ENCODE measurements around the gene MESP1.
"Not testable (repeated sequence)": the region's sequence is repeated elsewhere in the genome, so short reads cannot be mapped to it uniquely, and the experiment has no call there.

MESP1 gene

DNA sequence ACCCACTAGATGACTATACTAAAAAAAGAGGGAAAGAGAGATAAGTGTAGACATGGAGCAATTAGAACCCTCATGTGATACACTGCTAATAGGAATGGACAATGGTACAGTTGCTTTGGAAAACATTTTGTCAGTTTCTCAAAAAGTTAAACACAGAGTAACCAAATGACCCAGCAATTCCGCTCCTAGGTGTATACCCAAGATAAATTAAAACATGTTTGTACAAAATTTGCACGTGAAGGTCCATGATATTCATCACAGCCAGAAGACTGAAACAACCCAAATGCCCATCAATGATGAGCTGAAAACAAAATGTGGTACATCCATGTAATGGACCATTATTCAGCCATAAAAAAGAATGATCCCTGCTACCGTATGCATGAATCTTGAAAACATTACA, 36.9 kb upstream of the MESP1 start:
- Histone ChIP-seq H3K4me1 (ENCODE audit: control insufficient read depth in 1 of 2, insufficient read depth in 2 of 2, low read length in 2 of 2) (no peaks in the 10 kb centered on the region), H3K36me3 (ENCODE audit: control insufficient read depth in 1 of 2, insufficient read depth in 2 of 2, low read length in 2 of 2) (peaks cover 0 to 3% of the 10 kb centered on the region in 2 donors), H3K4me3 (ENCODE audit: low read depth in 1 of 2, low read length in 2 of 2) (no peak overlapping the region), H3K27me3 (ENCODE audit: low read depth, low read length) (no peaks in the 10 kb centered on the region), H3K27ac (ENCODE audit: low read length) (no peak overlapping the region), H3K9me3 (ENCODE audit: control insufficient read depth in 1 of 2, low read length in 2 of 2) (no peaks in the 10 kb centered on the region)

DNA sequence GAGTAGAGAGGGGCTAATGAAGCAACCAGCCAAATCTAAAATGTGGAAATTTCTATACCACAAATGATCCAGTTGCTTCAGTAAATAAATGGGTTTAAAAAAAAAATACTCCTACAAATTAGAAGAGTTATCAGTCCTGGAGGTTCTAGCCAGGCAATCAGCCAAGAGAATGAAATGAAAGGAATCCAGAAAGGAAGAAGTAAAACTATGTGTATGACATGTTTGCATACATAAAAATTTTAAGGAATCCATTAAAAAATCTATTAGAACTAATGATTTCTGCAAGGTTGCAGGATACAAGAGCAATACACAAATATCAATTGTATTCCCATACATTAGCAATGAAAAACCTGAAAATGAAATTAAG, 34.7 kb upstream of the MESP1 start:
- Histone ChIP-seq H3K4me1 (ENCODE audit: control insufficient read depth in 1 of 2, insufficient read depth in 2 of 2, low read length in 2 of 2) (no peaks in the 10 kb centered on the region), H3K9me3 (ENCODE audit: control insufficient read depth in 1 of 2, low read length in 2 of 2) (no peaks in the 10 kb centered on the region), H3K36me3 (ENCODE audit: control insufficient read depth in 1 of 2, insufficient read depth in 2 of 2, low read length in 2 of 2) (peaks cover 0 to 3% of the 10 kb centered on the region in 2 donors), H3K4me3 (ENCODE audit: low read depth in 1 of 2, low read length in 2 of 2) (no peak overlapping the region), H3K27me3 (ENCODE audit: low read depth, low read length) (no peaks in the 10 kb centered on the region), H3K27ac (ENCODE audit: low read length) (no peak overlapping the region)

DNA sequence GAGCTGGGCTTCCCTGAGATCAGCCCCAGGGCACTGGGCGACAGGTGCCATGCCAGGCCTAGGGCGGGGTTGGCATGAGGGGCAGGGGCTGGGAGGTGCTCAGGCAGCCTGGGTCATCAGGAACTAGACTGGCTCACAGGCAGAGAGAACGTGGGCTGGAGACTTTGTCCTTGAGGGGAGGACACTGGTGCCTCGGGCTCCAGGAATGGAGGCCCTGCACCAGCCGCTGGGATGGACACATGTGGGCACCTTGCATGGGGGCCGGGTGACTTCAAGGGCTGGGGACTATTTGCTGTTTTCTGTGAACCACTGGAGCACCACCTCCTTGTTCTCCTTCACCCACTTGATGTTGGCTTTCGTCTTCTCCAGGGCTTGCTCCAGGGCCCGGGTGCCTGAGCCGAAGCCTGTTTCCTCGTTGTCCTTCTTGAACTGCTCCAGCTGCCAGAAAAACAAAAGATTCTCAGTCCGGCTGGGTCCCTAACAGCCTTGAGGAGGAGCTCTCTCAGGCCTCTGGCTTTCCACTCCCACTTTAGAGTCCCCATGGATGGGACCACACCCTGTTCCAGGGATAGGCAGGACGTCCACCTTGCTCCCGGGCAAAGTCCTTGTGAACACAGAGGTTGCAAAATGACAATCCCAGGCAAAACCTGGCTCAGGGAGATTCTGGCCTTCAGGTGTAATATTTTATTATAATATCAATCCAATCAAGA, 34.2 kb upstream of the MESP1 start:
- H3K4me3 ChIP-seq (ENCODE audit: low read depth in 1 of 2, low read length in 2 of 2), result no peak overlapping the region
- no peaks in the 10 kb centered on the region for H3K9me3 ChIP-seq (ENCODE audit: control insufficient read depth in 1 of 2, low read length in 2 of 2)
- no peaks in the 10 kb centered on the region for H3K4me1 ChIP-seq (ENCODE audit: control insufficient read depth in 1 of 2, insufficient read depth in 2 of 2, low read length in 2 of 2)
- H3K36me3 ChIP-seq (ENCODE audit: control insufficient read depth in 1 of 2, insufficient read depth in 2 of 2, low read length in 2 of 2), result peaks cover 0 to 3% of the 10 kb centered on the region in 2 donors
- H3K27ac ChIP-seq (ENCODE audit: low read length), result no peak overlapping the region
- no peaks in the 10 kb centered on the region for H3K27me3 ChIP-seq (ENCODE audit: low read depth, low read length)

DNA sequence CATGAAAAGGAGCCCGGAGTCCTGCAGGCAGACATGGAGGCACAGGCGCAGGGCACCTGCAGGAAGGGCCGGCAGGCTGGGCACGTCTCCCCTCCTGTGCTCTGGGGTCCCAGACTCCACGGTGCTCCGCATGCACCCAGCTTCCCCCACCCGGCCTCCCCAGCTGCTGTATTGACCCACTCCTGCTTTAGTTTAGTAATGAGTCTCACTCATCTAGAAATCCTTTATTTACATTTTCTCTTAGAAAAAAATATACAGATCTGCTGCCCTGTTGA, 33.6 kb upstream of the MESP1 start:
- H3K27me3 ChIP-seq (ENCODE audit: low read depth, low read length), result no peaks in the 10 kb centered on the region
- H3K4me3 ChIP-seq (ENCODE audit: low read depth in 1 of 2, low read length in 2 of 2), result no peak overlapping the region
- no peak overlapping the region for H3K27ac ChIP-seq (ENCODE audit: low read length)
- H3K4me1 ChIP-seq (ENCODE audit: control insufficient read depth in 1 of 2, insufficient read depth in 2 of 2, low read length in 2 of 2), result no peaks in the 10 kb centered on the region
- no peaks in the 10 kb centered on the region for H3K9me3 ChIP-seq (ENCODE audit: control insufficient read depth in 1 of 2, low read length in 2 of 2)
- H3K36me3 ChIP-seq (ENCODE audit: control insufficient read depth in 1 of 2, insufficient read depth in 2 of 2, low read length in 2 of 2), result peaks cover 0 to 3% of the 10 kb centered on the region in 2 donors

DNA sequence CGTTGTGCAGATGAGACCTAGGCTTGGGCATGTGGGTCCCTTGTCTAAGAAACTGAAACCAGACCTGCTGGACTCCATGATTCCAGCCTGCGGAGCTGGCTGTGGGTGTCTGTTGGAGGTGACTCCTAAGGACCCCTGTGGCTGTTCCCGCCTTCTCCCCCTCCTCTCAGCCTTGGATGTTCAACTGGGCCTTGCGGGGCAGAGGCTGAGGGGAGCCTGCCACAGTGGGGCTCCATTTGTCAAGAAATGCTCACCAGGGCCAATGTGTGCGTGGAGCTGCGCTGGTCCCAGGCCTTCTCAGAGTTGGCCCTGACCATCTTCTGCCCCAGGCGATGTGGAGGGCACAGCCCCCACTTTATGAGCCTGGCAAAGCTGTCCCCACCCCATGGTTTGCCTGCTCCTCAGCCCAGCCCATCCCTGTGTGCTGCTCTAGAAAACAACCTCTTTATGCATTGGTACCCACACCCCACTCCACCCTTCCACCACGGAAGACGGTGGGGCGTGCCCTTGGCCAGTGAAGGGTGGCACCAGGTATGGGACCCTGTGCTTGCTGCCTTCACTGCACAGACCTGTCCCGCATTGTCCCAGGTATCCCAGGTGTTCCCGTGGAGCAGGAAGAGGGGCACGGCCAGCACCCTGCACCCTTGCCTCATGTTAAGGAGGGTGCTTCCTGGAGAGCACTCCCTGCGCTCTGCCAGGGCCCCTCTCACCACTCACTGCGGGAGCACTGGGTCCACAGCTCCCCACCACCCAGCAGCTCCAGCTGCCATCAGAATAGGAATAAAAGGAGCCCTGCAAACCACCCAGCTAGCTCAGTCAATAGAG, 33.0 kb upstream of the MESP1 start:
- Histone ChIP-seq H3K36me3 (ENCODE audit: control insufficient read depth in 1 of 2, insufficient read depth in 2 of 2, low read length in 2 of 2) (peaks cover 0 to 3% of the 10 kb centered on the region in 2 donors), H3K4me1 (ENCODE audit: control insufficient read depth in 1 of 2, insufficient read depth in 2 of 2, low read length in 2 of 2) (no peaks in the 10 kb centered on the region), H3K27ac (ENCODE audit: low read length) (no peak overlapping the region), H3K4me3 (ENCODE audit: low read depth in 1 of 2, low read length in 2 of 2) (no peak overlapping the region), H3K27me3 (ENCODE audit: low read depth, low read length) (no peaks in the 10 kb centered on the region), H3K9me3 (ENCODE audit: control insufficient read depth in 1 of 2, low read length in 2 of 2) (no peaks in the 10 kb centered on the region)

DNA sequence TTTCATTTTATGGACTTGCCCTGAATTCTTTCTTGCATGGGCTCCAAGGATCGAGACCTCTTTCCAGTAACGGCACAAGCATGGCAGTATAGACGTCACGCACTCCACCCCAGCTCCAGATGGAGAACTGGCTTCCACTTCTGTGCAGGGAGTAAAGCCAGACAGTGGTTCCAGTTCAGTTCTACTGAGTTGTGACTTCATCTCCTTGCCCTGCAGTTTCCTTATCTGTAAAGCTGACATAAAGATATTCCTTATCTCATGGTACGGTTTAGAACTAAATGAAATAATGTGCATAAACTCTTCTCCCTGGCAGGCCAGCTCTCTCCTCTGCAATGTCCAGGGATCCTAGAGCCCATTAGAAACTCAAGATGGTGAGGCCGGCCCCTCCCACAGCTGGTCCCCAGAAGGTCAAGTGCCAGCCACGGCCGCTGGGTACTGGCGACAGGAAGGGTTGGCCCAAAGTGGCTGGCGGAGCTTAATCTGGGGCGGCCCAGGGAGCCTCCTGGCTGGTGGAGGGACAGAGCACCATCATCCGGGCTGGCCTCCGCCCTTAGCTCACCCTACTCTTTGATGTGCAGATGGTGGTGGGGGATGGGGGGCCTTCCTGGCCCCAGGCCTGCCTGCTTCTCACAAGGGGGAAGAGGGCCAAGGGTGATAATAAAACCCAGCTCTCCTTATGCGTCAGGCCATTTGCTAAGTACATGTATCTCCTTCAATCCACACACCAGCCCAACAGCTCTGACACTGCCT, 32.2 kb upstream of the MESP1 start:
- no peaks in the 10 kb centered on the region for H3K4me1 ChIP-seq (ENCODE audit: control insufficient read depth in 1 of 2, insufficient read depth in 2 of 2, low read length in 2 of 2)
- no peak overlapping the region for H3K4me3 ChIP-seq (ENCODE audit: low read depth in 1 of 2, low read length in 2 of 2)
- H3K27ac ChIP-seq (ENCODE audit: low read length), result no peak overlapping the region
- H3K36me3 ChIP-seq (ENCODE audit: control insufficient read depth in 1 of 2, insufficient read depth in 2 of 2, low read length in 2 of 2), result peaks cover 0 to 3% of the 10 kb centered on the region in 2 donors
- H3K27me3 ChIP-seq (ENCODE audit: low read depth, low read length), result no peaks in the 10 kb centered on the region
- no peaks in the 10 kb centered on the region for H3K9me3 ChIP-seq (ENCODE audit: control insufficient read depth in 1 of 2, low read length in 2 of 2)

DNA sequence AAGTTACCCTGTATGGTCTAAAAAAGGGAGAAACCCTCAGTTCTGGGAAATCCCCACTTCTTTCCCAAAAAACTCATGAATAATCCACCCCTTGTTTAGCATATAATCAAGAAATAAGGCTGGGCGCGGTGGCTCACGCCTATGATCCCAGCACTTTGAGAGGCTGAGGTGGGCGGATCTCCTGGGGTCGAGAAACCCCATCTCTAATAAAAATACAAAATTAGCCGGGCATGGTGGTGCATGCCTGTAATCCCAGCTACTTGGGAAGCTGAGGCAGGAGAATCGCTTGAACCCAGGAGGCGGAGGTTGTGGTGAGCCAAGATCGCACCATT, 31.5 kb upstream of the MESP1 start:
- not testable (repeated sequence) for H3K9me3 ChIP-seq (ENCODE audit: control insufficient read depth in 1 of 2, low read length in 2 of 2); H3K4me1 ChIP-seq (ENCODE audit: control insufficient read depth in 1 of 2, insufficient read depth in 2 of 2, low read length in 2 of 2); H3K4me3 ChIP-seq (ENCODE audit: low read depth in 1 of 2, low read length in 2 of 2); H3K27me3 ChIP-seq (ENCODE audit: low read depth, low read length); H3K36me3 ChIP-seq (ENCODE audit: control insufficient read depth in 1 of 2, insufficient read depth in 2 of 2, low read length in 2 of 2); H3K27ac ChIP-seq (ENCODE audit: low read length)

DNA sequence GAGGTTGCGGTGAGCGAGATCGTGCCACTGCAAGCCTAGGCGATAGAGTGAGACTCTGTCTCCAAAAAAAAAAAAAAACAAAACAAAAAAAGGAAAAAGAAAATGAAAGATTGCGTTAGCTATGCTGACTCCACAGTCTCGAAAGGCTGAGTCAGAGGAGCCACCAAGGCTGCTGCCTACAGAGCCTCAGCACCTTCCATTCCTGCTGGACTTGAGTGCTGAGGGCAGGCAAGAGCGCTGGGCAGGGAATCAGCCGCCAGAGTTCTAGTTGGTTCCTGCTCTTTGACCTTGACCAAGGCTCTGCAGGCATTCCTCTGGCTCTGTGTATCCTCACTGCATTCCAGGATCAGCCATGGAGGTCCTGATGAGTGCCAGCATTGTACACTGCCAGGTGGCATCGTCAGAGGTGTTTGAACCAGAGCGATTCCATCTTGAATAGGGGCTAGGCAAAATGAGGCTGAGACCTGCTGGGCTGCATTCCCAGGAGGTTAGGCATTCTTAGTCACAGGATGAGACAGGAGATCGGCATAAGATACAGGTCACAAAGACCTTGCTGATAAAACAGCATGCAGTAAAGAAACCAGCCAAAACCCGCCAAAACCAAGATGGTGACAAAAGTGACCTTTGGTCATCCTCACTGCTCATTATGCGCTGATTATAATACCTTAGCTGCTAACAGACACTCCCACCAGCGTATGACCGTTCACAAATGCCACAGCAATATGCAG, 31.0 kb upstream of the MESP1 start:
- Histone ChIP-seq H3K4me1 (ENCODE audit: control insufficient read depth in 1 of 2, insufficient read depth in 2 of 2, low read length in 2 of 2) (no peaks in the 10 kb centered on the region), H3K4me3 (ENCODE audit: low read depth in 1 of 2, low read length in 2 of 2) (no peak overlapping the region), H3K27ac (ENCODE audit: low read length) (no peak overlapping the region), H3K27me3 (ENCODE audit: low read depth, low read length) (no peaks in the 10 kb centered on the region), H3K9me3 (ENCODE audit: control insufficient read depth in 1 of 2, low read length in 2 of 2) (no peaks in the 10 kb centered on the region), H3K36me3 (ENCODE audit: control insufficient read depth in 1 of 2, insufficient read depth in 2 of 2, low read length in 2 of 2) (no peaks in the 10 kb centered on the region)

DNA sequence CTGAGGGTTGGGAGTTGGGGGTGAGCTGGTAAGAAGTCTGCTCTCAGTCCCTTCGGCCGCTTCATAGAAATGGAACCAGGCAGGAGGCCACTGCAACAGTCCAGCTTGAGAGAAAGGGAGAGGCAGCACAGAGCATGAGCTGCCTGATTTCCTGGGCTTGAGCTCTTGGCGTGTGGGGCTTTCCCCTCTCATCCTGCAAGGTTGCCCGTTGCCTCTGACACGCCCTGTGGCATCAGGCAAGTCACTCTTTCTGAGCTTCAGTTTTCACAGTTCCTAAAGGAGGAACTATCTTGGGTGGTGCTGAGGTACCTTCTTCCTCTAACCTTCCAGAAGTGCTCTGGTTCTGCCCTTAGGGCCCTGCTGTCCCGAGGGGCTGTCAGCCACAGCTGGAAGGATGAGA, 30.0 kb upstream of the MESP1 start:
- H3K27me3 ChIP-seq (ENCODE audit: low read depth, low read length), result no peaks in the 10 kb centered on the region
- no peak overlapping the region for H3K4me3 ChIP-seq (ENCODE audit: low read depth in 1 of 2, low read length in 2 of 2)
- H3K9me3 ChIP-seq (ENCODE audit: control insufficient read depth in 1 of 2, low read length in 2 of 2), result no peaks in the 10 kb centered on the region
- peaks cover 0 to 7% of the 10 kb centered on the region in 2 donors for H3K4me1 ChIP-seq (ENCODE audit: control insufficient read depth in 1 of 2, insufficient read depth in 2 of 2, low read length in 2 of 2)
- no peaks in the 10 kb centered on the region for H3K36me3 ChIP-seq (ENCODE audit: control insufficient read depth in 1 of 2, insufficient read depth in 2 of 2, low read length in 2 of 2)
- H3K27ac ChIP-seq (ENCODE audit: low read length), result no peak overlapping the region

DNA sequence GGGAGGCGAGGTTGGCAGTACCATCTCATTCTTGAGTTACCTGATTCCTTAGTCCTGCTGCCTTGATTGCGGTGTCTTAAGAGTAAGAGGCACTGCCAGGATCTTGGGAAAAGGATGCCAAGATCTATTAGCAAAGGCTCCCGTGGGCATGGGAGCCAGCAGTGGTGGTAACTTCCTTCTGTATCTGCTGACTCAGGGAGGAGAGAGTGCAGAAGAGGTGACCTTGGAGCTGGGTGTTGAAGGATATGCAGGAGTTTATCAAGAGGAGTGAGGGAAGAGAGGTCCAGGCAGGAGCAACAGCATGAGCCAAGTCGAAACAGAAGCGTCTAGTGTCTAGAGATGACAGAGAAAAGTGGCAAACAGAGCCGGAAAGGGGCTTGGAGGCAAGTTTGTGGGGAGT, 29.6 kb upstream of the MESP1 start:
- Histone ChIP-seq H3K4me1 (ENCODE audit: control insufficient read depth in 1 of 2, insufficient read depth in 2 of 2, low read length in 2 of 2) (peaks cover 0 to 11% of the 10 kb centered on the region in 2 donors), H3K27me3 (ENCODE audit: low read depth, low read length) (no peaks in the 10 kb centered on the region), H3K9me3 (ENCODE audit: control insufficient read depth in 1 of 2, low read length in 2 of 2) (no peaks in the 10 kb centered on the region), H3K27ac (ENCODE audit: low read length) (no peak overlapping the region), H3K36me3 (ENCODE audit: control insufficient read depth in 1 of 2, insufficient read depth in 2 of 2, low read length in 2 of 2) (no peaks in the 10 kb centered on the region), H3K4me3 (ENCODE audit: low read depth in 1 of 2, low read length in 2 of 2) (no peak overlapping the region)

DNA sequence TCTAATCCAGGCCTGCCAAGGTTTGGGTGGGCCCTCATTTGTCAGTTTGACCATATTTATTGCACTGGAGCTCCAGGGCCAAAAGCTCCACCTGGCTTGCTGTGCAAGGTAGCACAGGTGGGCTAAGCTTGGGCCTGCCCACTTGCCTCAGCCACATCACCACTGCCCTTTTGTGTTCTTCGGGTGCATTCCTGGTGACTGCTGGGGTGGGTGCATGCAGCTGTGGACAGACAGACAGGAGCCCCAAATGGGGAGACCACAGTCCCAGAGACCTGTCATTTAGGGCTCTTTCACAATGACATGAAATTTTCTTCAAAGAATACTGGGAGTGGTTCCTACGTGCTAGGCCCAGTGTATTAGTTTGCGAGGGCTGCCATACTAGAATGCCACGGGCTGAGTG, 27.8 kb upstream of the MESP1 start:
- no peaks in the 10 kb centered on the region for H3K27me3 ChIP-seq (ENCODE audit: low read depth, low read length)
- no peak overlapping the region for H3K4me3 ChIP-seq (ENCODE audit: low read depth in 1 of 2, low read length in 2 of 2)
- no peaks in the 10 kb centered on the region for H3K36me3 ChIP-seq (ENCODE audit: control insufficient read depth in 1 of 2, insufficient read depth in 2 of 2, low read length in 2 of 2)
- no peak overlapping the region for H3K27ac ChIP-seq (ENCODE audit: low read length)
- H3K4me1 ChIP-seq (ENCODE audit: control insufficient read depth in 1 of 2, insufficient read depth in 2 of 2, low read length in 2 of 2), result peaks cover 0 to 11% of the 10 kb centered on the region in 2 donors
- no peaks in the 10 kb centered on the region for H3K9me3 ChIP-seq (ENCODE audit: control insufficient read depth in 1 of 2, low read length in 2 of 2)
